HG02938 (cell line): Measurements from ENCODE around the gene BBS1.
A peak's percentile ranks its signal among the peaks of the same experiment; 100 is the strongest.

ENCODE experiments used
- ATAC-seq: cut with Tn5 transposase; IDR thresholded peaks from one replicate; pipeline ENCODE4 v1.9.1; 2021; ENCODE audit warnings: mild to moderate bottlenecking, moderate library complexity; ENCODE audit not compliant: unreplicated experiment

BBS1 gene

GRCh38 chr11:66476841-66477251 is 33.6 kb upstream of the BBS1 start:
- no peak for ATAC-seq

- ATAC-seq, result no peak
Measured at GRCh38 chr11:66477263-66478201, 32.9 kb upstream of the BBS1 start.

GRCh38 chr11:66478729-66479393 is 31.6 kb upstream of the BBS1 start:
- ATAC-seq, result no peak

GRCh38 chr11:66479394-66480116 is 30.9 kb upstream of the BBS1 start:
- ATAC-seq, result peak; percentile 15

GRCh38 chr11:66480117-66480938 is 30.1 kb upstream of the BBS1 start, which contains the start of gene DPP3:
DPP3 (plus strand) TSS chr11:66480434; CDS start chr11:66482201, 1,767 bp downstream.
- ATAC-seq, result peak; percentile 76

GRCh38 chr11:66484806-66485380 is 25.5 kb upstream of the BBS1 start:
- no peak for ATAC-seq

GRCh38 chr11:66488957-66489356 is 21.5 kb upstream of the BBS1 start:
- ATAC-seq, result no peak

- no peak for ATAC-seq
Measured at GRCh38 chr11:66489636-66490035, 20.8 kb upstream of the BBS1 start.

- no peak for ATAC-seq
Measured at GRCh38 chr11:66491315-66491935, 19.0 kb upstream of the BBS1 start.

- no peak for ATAC-seq
Measured at GRCh38 chr11:66492161-66492865, 18.1 kb upstream of the BBS1 start.

GRCh38 chr11:66493130-66493529 is 17.3 kb upstream of the BBS1 start:
- no peak for ATAC-seq

GRCh38 chr11:66494458-66494857 is 16.0 kb upstream of the BBS1 start:
- no peak for ATAC-seq

- no peak for ATAC-seq
Measured at GRCh38 chr11:66494935-66495334, 15.5 kb upstream of the BBS1 start.

GRCh38 chr11:66495401-66495854 is 15.0 kb upstream of the BBS1 start:
- no peak for ATAC-seq

- no peak for ATAC-seq
Measured at GRCh38 chr11:66497206-66497605, 13.2 kb upstream of the BBS1 start.

- ATAC-seq, result no peak
Measured at GRCh38 chr11:66498506-66498905, 11.9 kb upstream of the BBS1 start.

GRCh38 chr11:66505276-66505816 is 5.1 kb upstream of the BBS1 start:
- ATAC-seq, result no peak

GRCh38 chr11:66509131-66509561 is 1.3 kb upstream of the BBS1 start:
- ATAC-seq, result no peak

- ATAC-seq, result no peak
Measured at GRCh38 chr11:66510990-66511339, 530 bp downstream of the BBS1 start.
